ENCODE results near the gene USP30. TPM values are rescaled to one million over a fixed set of nuclear protein-coding genes. Genes with fewer than 3 reads are reported as not detected.

USP30 gene
- polyA plus RNA-seq, 1 experiment = 18.2 TPM

- POLR2A ChIA-PET = no interaction called here
These were observed 6.4 kb downstream of the USP30 start for GRCh38 chr12:109058773-109059172.

GRCh38 chr12:109064143-109064542 is 11.8 kb downstream of the USP30 start:
- TF ChIP-seq, protein P1, sequence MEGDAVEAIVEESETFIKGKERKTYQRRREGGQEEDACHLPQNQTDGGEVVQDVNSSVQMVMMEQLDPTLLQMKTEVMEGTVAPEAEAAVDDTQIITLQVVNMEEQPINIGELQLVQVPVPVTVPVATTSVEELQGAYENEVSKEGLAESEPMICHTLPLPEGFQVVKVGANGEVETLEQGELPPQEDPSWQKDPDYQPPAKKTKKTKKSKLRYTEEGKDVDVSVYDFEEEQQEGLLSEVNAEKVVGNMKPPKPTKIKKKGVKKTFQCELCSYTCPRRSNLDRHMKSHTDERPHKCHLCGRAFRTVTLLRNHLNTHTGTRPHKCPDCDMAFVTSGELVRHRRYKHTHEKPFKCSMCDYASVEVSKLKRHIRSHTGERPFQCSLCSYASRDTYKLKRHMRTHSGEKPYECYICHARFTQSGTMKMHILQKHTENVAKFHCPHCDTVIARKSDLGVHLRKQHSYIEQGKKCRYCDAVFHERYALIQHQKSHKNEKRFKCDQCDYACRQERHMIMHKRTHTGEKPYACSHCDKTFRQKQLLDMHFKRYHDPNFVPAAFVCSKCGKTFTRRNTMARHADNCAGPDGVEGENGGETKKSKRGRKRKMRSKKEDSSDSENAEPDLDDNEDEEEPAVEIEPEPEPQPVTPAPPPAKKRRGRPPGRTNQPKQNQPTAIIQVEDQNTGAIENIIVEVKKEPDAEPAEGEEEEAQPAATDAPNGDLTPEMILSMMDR (IDR thresholded peaks at IDR 0.05; ENCODE audit: low read depth, low read length) = no peak
- no peaks in the 10 kb centered on the region for H3K9me3 ChIP-seq (ENCODE audit: control insufficient read depth, insufficient read depth, low read length)
- H3K27ac ChIP-seq (ENCODE audit: low read depth, low read length) = no peak overlapping the region
- no peak overlapping the region for H3K4me3 ChIP-seq (ENCODE audit: low read depth, low read length)
- H3K27me3 ChIP-seq (ENCODE audit: control insufficient read depth, insufficient read depth, low read length) = no peaks in the 10 kb centered on the region
- no peak for DNase-seq (ENCODE audit: low read depth, low spot score)
- CTCF ChIA-PET = no interaction called here
- POLR2A ChIA-PET = interaction anchor here (0.7 kb wide), 2 partner anchors 125 to 1295 kb away, joined by 5 to 14 read pairs; no protein-coding TSS in a partner anchor

More at GRCh38 chr12:109058773-109059172, 6.4 kb downstream of the USP30 start:
- Histone ChIP-seq H3K27ac (ENCODE audit: low read depth, low read length) (no peak overlapping the region), H3K4me3 (ENCODE audit: low read depth, low read length) (no peak overlapping the region), H3K27me3 (ENCODE audit: control insufficient read depth, insufficient read depth, low read length) (no peaks in the 10 kb centered on the region), H3K9me3 (ENCODE audit: control insufficient read depth, insufficient read depth, low read length) (no peaks in the 10 kb centered on the region)
- CTCF ChIA-PET = no interaction called here
- TF ChIP-seq, protein P1 (IDR thresholded peaks at IDR 0.05; ENCODE audit: low read depth, low read length) = no peak
- no peak for DNase-seq (ENCODE audit: low read depth, low spot score)

GRCh38 chr12:109065154-109065852 is 12.9 kb downstream of the USP30 start:
- Histone ChIP-seq H3K27ac (ENCODE audit: low read depth, low read length) (no peak overlapping the region), H3K9me3 (ENCODE audit: control insufficient read depth, insufficient read depth, low read length) (no peaks in the 10 kb centered on the region), H3K4me3 (ENCODE audit: low read depth, low read length) (no peak overlapping the region), H3K27me3 (ENCODE audit: control insufficient read depth, insufficient read depth, low read length) (no peaks in the 10 kb centered on the region)
- TF ChIP-seq, protein P1 (IDR thresholded peaks at IDR 0.05; ENCODE audit: low read depth, low read length) = no peak
- DNase-seq (ENCODE audit: low read depth, low spot score) = no peak
- ChIA-PET POLR2A (no interaction called here), CTCF (no interaction called here)

DNA sequence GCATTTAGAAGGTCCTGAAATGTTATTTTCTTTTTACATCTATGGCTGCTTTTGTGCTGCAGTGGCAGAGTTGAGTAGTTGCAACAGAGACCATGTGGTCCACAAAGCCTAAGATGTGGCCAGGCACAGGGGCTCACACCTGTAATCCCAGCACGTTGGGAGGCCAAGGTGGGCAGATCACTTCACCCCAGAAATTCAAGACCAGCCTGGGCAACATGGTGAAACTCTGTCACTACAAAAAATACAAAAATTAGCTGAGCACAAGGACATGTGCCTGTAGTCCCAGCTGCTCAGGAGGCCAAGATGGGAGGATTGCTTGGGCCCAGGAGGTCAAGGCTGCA is 13.4 kb downstream of the USP30 start:
- H3K27me3 ChIP-seq (ENCODE audit: control insufficient read depth, insufficient read depth, low read length) = no peaks in the 10 kb centered on the region
- no peak overlapping the region for H3K27ac ChIP-seq (ENCODE audit: low read depth, low read length)
- ChIA-PET POLR2A (no interaction called here), CTCF (no interaction called here)
- no peaks in the 10 kb centered on the region for H3K9me3 ChIP-seq (ENCODE audit: control insufficient read depth, insufficient read depth, low read length)
- DNase-seq (ENCODE audit: low read depth, low spot score) = no peak
- TF ChIP-seq, protein P1 (IDR thresholded peaks at IDR 0.05; ENCODE audit: low read depth, low read length) = no peak
- no peak overlapping the region for H3K4me3 ChIP-seq (ENCODE audit: low read depth, low read length)

GRCh38 chr12:109069307-109070271 is 17.2 kb downstream of the USP30 start:
- ChIA-PET CTCF (interaction anchor here (1.8 kb wide), 1 partner anchor 42 kb away, joined by 4 read pairs; no protein-coding TSS in a partner anchor), POLR2A (no interaction called here)
- no peaks in the 10 kb centered on the region for H3K27me3 ChIP-seq (ENCODE audit: control insufficient read depth, insufficient read depth, low read length)
- no peak overlapping the region for H3K27ac ChIP-seq (ENCODE audit: low read depth, low read length)
- no peak overlapping the region for H3K4me3 ChIP-seq (ENCODE audit: low read depth, low read length)
- TF ChIP-seq, protein P1 (IDR thresholded peaks at IDR 0.05; ENCODE audit: low read depth, low read length) = no peak
- no peak for DNase-seq (ENCODE audit: low read depth, low spot score)
- no peaks in the 10 kb centered on the region for H3K9me3 ChIP-seq (ENCODE audit: control insufficient read depth, insufficient read depth, low read length)

Data from AG04450 (cell line).